Activated B cell treated with CpG ODN at 0.5 μM for 24 hours (primary cell): ENCODE results near the gene CTSF. TPM values are rescaled to one million over a fixed set of nuclear protein-coding genes. Genes with fewer than 3 reads are reported as not detected.

ENCODE experiments used
- ATAC-seq: fragments of 200-7000 bp; cut with Tn5 transposase; one replicate; pipeline ENCODE4 v1.10.0; 2021; ENCODE audit warnings: low read depth, mild to moderate bottlenecking, moderate library complexity
- CTCF ChIA-PET: fragments of 350-600 bp; sonication (Branson Sonifier 250); formaldehyde crosslinking; loops from one replicate; lab custom pipeline; 2021; ENCODE audit warnings: antibody characterized with exemption; lab: Charles Lee
- POLR2A ChIA-PET: fragments of 350-600 bp; sonication (Branson Sonifier 250); formaldehyde crosslinking; loops from one replicate; lab custom pipeline; 2021; ENCODE audit warnings: antibody characterized with exemption; lab: Charles Lee
- DNase-seq: peaks from one replicate; pipeline ENCODE4 v3.0.0; 2022
- H3K27ac Mint-ChIP-seq: one replicate; pipeline ENCODE4 v1.8.0; 2020; ENCODE audit warnings: mixed read lengths
- H3K27me3 Mint-ChIP-seq: one replicate; pipeline ENCODE4 v1.8.0; 2021; ENCODE audit warnings: mixed read lengths
- H3K36me3 Mint-ChIP-seq: one replicate; pipeline ENCODE4 v1.8.0; 2021; ENCODE audit warnings: low read depth, mixed read lengths
- H3K4me1 Mint-ChIP-seq: one replicate; pipeline ENCODE4 v1.8.0; 2021; ENCODE audit warnings: mixed read lengths
- H3K4me3 Mint-ChIP-seq: one replicate; pipeline ENCODE4 v1.8.0; 2020; ENCODE audit warnings: mild to moderate bottlenecking, mixed read lengths
- H3K9me3 Mint-ChIP-seq: one replicate; pipeline ENCODE4 v1.8.0; 2020; ENCODE audit warnings: mixed read lengths
- intact Hi-C: fragments of 100-400 bp; cut with micrococcal nuclease; formaldehyde crosslinking; loops from one replicate; pipeline ENCODE4 v1.15.1; 2024
- total RNA-seq: library from RNA; stranded (reverse); gene quantifications from 2 replicates; pipeline ENCODE4 v1.2.3, GENCODE V29; 2022
- TF ChIP-seq, protein P1 (sequence below): fragments of 200-600 bp; IDR thresholded peaks from one replicate; pipeline ENCODE4 v1.8.0; 2022; ENCODE audit warnings: antibody characterized with exemption, mild to moderate bottlenecking

CTSF gene
- total RNA-seq, 1 donor from 2014 or later = 3.6 TPM

DNA sequence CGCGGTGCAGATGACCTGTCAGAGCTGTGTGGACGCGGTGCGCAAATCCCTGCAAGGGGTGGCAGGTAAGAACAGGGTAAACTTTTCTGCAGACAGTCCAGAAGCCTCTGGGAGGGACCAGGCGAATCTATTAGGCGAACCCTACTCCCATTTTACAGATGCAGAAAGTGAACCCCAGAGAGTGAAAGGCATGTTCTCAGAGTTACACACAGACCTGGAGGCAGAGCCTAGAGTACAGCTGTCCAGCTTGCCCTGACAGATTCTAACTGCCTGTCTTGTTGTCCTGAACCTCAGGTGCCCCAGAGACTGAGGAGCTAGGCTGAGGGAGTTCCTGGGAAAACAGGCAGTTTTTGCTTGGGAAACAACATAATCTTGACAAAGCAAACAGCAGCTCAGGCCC, 25.2 kb upstream of the CTSF start:
- H3K27me3 Mint-ChIP-seq = no peaks in the 10 kb centered on the region
- POLR2A ChIA-PET = interaction anchor here (0.8 to 6.6 kb wide), 7 partner anchors 13 to 84 kb away, joined by 4 to 72 read pairs (median 7); partner anchors contain the start of genes RBM14, RBM4 and RBM4B
- no peaks in the 10 kb centered on the region for H3K9me3 Mint-ChIP-seq
- peaks cover 36% of the 10 kb centered on the region for H3K4me1 Mint-ChIP-seq
- no peak for ATAC-seq
- peak overlapping the region; percentile 100 for H3K4me3 Mint-ChIP-seq
- TF ChIP-seq, protein P1, sequence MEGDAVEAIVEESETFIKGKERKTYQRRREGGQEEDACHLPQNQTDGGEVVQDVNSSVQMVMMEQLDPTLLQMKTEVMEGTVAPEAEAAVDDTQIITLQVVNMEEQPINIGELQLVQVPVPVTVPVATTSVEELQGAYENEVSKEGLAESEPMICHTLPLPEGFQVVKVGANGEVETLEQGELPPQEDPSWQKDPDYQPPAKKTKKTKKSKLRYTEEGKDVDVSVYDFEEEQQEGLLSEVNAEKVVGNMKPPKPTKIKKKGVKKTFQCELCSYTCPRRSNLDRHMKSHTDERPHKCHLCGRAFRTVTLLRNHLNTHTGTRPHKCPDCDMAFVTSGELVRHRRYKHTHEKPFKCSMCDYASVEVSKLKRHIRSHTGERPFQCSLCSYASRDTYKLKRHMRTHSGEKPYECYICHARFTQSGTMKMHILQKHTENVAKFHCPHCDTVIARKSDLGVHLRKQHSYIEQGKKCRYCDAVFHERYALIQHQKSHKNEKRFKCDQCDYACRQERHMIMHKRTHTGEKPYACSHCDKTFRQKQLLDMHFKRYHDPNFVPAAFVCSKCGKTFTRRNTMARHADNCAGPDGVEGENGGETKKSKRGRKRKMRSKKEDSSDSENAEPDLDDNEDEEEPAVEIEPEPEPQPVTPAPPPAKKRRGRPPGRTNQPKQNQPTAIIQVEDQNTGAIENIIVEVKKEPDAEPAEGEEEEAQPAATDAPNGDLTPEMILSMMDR = no peak
- no peak for DNase-seq
- peak overlapping the region; percentile 99 for H3K27ac Mint-ChIP-seq
- CTCF ChIA-PET = interaction anchor here (1.0 to 2.0 kb wide), 4 partner anchors 12 to 85 kb away, joined by 3 to 7 read pairs (median 4); partner anchors contain the start of gene RBM4B
- H3K36me3 Mint-ChIP-seq = peaks cover 4% of the 10 kb centered on the region
- intact Hi-C loops = loop anchor here (1.0 to 5.0 kb wide), 5 partner anchors 23 to 281 kb away; partner anchors contain the start of genes RBM14 and RBM4

DNA sequence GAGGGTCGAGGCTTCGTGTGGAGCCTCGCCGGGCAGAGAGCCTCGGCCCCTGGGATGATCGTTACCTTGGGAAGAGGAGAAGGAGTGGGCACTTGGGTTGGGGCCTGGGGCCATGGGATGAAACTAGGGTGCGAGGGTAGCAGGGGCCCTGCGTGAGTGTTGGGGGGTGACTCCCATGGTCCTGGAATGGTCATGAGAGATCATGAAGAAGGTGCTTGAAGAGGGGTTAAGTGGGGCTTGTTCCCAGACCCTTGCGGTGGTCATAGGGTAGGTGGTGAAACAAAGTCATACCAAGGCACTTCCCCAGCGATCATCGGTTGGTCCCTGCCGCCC, 24.9 kb upstream of the CTSF start:
- DNase-seq = no peak
- Mint-ChIP-seq H3K9me3 (no peaks in the 10 kb centered on the region), H3K27ac (peak overlapping the region; percentile 99), H3K4me1 (peaks cover 36% of the 10 kb centered on the region), H3K27me3 (no peaks in the 10 kb centered on the region), H3K4me3 (peak overlapping the region; percentile 100), H3K36me3 (peaks cover 4% of the 10 kb centered on the region)
- ChIA-PET POLR2A (interaction anchor here (0.8 to 6.6 kb wide), 9 partner anchors 13 to 85 kb away, joined by 4 to 72 read pairs (median 8); partner anchors contain the start of genes RBM14, RBM4 and RBM4B), CTCF (interaction anchor here (1.0 to 2.3 kb wide), 6 partner anchors 15 to 85 kb away, joined by 3 to 18 read pairs (median 6); partner anchors contain the start of genes RBM4 and RBM4B)
- ATAC-seq = peak; percentile 7
- intact Hi-C loops = loop anchor here (1.0 to 5.0 kb wide), 5 partner anchors 23 to 281 kb away; partner anchors contain the start of genes RBM14 and RBM4
- TF ChIP-seq, protein P1 = no peak

DNA sequence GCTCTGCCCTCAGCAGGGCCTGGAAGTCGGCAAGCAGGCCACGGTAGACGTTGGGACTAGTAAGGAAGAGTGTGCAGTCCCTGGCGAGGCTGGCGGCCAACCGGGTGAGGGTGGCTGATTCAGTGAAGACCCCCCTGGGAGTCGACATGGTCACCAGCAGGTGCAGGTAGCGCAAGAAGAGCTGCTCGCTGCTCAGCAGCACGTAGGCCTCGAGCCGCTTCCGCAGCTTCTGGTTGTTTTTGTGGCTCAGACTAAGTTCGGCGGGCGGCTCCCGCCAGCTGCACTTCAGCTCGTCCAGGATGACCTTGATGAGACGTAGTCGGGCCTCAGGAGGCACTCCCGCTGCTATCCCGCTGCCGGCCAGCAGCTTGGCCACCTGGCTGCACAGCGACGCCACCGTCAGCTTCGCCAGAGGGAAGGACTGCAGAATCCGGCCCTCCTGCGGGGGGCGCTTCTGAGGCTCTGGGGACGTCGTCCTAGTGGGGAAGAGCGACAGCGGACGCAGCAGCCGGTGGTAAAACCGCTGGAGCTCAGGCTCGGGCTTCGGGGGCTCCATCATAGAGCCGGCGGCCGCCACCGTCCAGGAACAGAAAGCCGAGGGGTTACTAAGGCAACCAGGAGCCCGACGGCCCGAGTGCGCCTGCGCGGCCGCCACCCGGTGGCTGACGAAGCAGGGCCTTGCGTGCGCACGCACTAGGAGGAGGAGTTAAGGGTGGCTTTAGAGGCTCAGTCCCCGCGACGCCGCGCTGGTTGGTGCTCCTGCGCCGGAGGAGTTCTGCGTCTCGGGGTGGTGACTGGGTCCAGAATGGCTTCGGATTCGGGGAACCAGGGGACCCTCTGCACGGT, 24.3 kb upstream of the CTSF start, which contains the start of the genes CCDC87 and CCS:
TSS of gene CCDC87 (minus strand) at position 607 of the 846 bp plus-strand sequence. CDS start at position 559, 48 bp downstream.
TSS of gene CCS (plus strand) at position 729 of the 846 bp plus-strand sequence. CDS start at position 806, 77 bp downstream.
- Mint-ChIP-seq H3K27me3 (no peaks in the 10 kb centered on the region), H3K36me3 (peaks cover 4% of the 10 kb centered on the region), H3K27ac (peak within 1 kb of the TSS; percentile 99), H3K9me3 (no peaks in the 10 kb centered on the region), H3K4me1 (peaks cover 36% of the 10 kb centered on the region), H3K4me3 (peak within 1 kb of the TSS; percentile 100)
- CTCF ChIA-PET = interaction anchor here (0.7 to 2.3 kb wide), 9 partner anchors 13 to 157 kb away, joined by 3 to 18 read pairs (median 4); partner anchors contain the start of genes RBM14, RBM4 and RBM4B
- intact Hi-C loops = loop anchor here (1.0 to 5.0 kb wide), 5 partner anchors 24 to 280 kb away; partner anchors contain the start of genes RBM14 and RBM4
- TF ChIP-seq, protein P1 = no peak
- POLR2A ChIA-PET = interaction anchor here (0.7 to 6.6 kb wide), 9 partner anchors 14 to 85 kb away, joined by 3 to 72 read pairs (median 8); partner anchors contain the start of genes RBM14, RBM4 and RBM4B
- peak; percentile 98 for DNase-seq
- peak; percentile 97 for ATAC-seq

DNA sequence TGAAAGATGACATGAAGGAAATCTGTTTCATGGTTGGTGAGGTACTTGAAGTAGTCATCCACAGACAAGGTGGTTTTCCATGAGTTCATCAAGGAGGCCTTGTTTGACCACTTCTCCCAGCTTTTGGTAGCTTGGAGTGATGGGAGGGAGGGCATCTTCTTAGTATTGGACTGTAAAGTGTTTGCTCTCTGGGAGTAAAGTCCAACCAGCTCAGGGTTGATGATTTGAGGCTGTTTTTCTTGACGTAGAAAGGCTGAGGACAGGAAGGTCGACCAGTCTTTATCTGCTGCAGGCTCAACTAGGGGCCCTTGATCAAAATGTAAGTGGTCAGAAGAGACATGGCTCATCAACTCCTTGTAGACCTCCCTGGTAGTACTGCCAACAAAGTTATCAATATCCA, 22.8 kb upstream of the CTSF start:
- CTCF ChIA-PET = interaction anchor here (0.6 to 2.3 kb wide), 4 partner anchors 12 to 87 kb away, joined by 3 to 18 read pairs (median 4); partner anchors contain the start of genes RBM14 and RBM4B
- POLR2A ChIA-PET = interaction anchor here (1.2 to 6.6 kb wide), 5 partner anchors 12 to 86 kb away, joined by 4 to 72 read pairs (median 20); partner anchors contain the start of genes RBM14, RBM4 and RBM4B
- Mint-ChIP-seq H3K9me3 (no peaks in the 10 kb centered on the region), H3K4me1 (peaks cover 34% of the 10 kb centered on the region), H3K27me3 (no peaks in the 10 kb centered on the region), H3K27ac (no peak overlapping the region), H3K36me3 (peaks cover 4% of the 10 kb centered on the region), H3K4me3 (no peak overlapping the region)
- ATAC-seq = no peak
- TF ChIP-seq, protein P1 = no peak
- no peak for DNase-seq
- intact Hi-C loops = loop anchor here (5.0 kb wide), 1 partner anchor 66 kb away; no protein-coding TSS in a partner anchor
